ENCODE measurements around the gene CARMIL1.

Gene CARMIL1

DNA sequence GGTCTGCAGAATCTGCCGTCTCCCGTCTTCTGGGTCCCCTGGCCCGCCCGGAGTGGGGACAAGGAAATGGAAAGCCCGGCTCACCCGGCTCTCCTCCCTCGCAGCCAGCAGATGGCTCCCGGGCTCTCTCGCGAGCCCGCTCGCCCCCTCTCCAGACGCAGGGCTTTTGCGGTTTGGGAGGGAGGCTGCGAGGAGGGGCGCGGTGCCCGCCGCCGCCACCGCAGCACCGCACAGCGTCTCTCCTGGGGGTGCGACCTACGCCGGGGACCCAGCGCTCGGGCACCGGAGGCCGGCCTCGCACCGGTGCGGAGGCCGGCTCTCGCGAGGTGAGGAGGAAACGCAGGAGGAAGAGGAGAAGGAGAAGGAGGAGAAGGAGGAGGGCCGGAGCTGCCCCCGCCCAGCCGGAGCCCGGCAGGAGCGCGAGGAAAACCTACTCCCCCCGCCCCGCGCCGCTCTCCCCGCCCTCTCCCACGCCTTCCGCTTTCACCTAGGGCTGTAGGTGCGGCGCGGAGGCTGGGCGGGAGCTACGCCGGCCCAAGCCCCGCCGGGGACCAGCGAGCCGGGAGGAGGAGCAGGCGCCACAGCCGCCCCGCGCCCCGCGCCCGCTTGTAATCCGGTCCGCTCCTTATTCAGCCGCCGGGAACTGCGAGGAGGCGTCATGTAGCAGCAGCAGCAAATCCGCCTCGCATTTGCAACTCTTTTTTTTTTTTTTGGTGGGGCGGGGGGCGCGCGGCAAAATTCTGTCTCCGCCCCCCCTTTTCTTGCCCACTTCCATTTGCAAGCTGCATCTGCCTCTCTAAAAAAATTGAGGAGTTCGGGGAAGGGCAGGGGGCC is at the start of gene CARMIL1:
Gene CARMIL1 (plus strand): TSS at position 461 of the 834 bp plus-strand sequence. CDS start 422 bp downstream, outside the sequence.
- peak; percentile 85 for DNase-seq

DNA sequence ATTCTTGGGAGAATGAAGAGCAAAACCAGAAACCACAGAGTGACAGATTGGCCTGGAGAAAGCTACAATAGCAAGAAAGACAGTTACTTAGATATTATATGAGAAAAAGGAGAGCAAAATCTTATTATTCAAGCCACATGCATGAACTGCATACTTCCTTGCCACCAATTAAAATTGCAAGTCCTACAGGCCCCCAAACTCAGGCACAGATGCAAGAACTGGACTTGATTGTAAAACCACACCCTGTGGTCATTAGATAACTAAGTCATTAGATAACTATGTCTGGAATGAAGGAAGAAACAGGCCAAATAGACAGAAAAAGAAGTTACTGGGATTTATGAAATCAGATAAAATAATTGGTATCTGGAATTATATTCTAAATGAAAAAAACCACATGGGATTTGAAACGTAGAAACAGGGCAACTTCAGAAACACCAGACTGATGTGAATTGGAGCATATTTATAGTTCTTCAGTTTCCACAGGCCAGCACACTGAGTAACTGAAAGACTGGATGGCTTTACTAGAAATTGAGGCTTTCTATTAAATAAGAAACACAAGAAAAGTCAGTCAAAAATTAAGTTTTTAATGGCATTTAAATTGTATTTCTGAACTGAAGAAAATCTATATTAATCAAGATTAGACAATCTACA is 49.4 kb upstream of the CARMIL1 start:
- peak; percentile 77 for DNase-seq

DNA sequence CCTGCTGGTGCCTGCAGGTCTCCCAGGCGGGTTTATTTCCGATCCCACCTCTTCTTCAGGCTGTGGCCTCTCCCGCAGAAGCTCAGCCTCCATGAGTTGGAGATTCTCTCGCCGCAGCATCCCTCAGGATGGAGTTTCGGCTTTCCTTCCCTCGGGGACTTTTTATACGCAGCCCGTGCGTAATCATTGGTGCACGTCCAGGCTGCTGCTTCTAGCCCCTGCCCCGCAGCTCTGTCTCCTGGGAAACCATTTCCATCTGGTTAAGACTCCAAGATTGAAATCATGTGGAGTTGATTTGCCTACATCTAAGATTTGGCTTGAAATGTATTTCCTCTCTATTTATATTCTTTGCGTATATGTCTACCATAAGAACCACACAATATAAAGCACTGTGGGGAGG is 46.7 kb upstream of the CARMIL1 start:
- DNase-seq = no peak

DNA sequence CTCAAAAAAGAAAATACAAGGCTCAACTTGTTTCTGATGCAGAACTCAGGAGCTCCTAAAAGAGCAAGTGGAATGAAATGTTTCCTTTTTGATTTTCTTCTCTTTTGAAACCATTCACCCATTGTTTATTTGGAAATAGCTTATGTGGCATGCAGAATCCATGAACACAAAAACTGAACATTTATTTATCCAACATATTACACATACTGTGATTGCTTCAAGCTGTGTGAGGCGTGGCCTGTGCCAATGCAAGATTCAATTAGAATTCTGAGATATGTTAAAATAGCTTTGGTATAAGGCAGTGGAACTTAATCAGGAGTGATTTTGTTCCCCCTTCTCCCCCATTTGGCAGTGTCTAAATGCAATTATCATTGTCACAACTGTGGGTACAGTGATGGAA is 45.9 kb upstream of the CARMIL1 start:
- no peak for DNase-seq

DNA sequence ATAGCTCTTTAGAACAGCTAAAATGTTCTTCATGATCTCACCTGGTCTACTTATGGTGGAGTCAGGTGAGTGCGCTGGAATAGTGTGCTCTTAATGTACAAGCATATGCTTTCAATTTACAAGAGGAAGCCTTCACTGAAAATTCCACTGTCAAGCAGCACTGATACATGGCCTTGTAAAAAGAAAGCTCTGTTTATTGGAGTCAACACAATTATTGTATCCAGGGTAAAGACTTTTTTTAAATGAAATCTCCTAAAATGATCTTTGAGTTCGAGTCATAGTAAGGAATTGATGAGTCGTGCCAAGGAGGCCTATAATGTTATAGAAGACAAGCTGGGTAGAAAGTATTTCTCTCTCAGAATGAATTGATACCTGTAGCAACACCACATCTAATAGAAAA is 41.6 kb upstream of the CARMIL1 start:
- DNase-seq = no peak

DNA sequence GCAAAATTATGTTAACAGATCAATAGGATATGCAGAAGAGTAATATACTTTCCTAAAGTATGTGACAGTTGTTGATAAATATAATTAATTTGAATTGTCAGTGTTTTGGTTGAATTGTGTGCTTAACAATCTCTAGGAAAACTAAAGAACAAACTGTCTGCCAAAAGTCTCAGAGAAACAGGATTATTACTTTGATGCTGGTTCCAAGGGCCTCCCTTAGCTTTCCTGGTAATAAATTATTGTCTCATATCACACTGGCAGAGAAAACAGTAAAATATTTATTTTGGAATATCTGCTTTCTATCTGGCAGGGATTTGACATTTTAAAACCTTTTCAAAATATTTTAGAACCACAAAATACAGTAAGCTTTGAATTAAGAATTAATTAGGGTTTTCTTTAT is 40.1 kb upstream of the CARMIL1 start:
- no peak for DNase-seq

DNA sequence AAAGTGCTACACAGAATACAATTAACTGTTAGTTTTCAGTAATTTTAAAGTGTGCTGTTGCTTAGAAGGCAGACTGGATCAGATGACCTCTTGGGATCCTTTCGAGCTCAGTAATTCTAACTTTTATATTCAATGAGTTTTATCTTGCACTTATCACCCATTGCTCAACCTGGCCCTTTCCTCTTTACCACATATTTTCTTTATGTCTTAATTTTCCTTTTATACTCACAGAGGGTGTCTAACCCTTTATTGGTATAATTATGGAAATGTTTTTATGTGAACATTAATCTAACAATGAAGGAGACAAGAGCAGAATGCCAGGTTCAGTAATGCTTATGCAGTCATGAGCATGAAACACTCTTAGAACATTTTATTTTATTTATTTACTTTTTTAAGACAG is 39.7 kb upstream of the CARMIL1 start:
- no peak for DNase-seq

DNA sequence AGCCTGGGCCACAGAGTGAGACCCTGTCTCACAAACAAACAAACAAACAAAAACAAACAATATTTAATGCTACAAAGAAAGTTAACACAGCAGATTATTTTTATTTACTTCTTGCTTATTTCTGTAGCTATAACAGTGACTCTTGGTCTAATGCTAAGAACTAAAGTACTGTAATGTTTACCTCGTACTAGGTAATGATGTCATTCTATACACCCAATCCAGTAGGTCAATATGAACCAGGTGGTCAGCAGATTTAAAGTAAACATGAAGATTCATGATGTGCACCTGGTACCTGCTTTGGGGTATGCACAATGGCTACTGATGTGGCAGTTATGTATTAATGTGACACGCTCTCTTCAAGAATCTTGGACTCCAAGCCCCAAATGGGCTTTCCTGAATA is 36.6 kb upstream of the CARMIL1 start:
- DNase-seq = no peak

DNA sequence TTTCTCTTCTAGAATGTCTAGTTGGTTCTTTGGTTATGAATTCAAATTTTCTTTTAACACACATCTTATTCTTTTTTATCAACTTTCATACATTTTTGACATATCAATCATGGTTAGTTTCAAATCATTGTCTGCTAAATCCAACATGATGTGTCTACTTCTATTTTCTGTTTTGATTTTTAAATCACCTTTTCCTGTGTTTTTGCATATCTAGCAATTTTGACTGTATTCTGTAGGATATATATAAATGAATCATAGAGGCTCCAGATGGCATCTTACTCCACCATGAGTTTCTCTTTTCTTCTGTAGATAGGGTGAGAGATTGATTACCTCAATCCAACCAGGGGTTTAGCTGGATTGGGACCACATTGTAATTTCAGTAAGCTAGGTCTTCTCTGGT is 34.3 kb upstream of the CARMIL1 start:
- DNase-seq = no peak

DNA sequence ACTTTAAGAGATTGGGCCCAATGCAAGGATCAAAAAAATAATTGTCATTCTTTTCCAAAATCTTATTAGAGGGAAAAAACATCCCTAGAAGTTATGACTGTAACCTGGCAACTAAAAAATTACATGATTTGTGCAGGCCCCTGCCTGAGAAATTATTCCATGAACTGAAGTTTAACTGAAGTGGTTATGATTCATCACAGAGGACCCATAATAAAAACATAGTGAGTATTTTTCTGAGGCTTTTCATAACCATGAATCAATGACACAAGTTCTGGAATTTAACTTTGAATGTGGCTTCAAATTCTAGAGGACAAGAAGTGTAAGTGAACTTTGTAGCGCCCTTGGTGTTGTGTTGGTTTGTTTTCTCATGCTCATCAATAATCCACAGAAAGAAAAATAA is 31.1 kb upstream of the CARMIL1 start:
- DNase-seq = peak; percentile 60

DNA sequence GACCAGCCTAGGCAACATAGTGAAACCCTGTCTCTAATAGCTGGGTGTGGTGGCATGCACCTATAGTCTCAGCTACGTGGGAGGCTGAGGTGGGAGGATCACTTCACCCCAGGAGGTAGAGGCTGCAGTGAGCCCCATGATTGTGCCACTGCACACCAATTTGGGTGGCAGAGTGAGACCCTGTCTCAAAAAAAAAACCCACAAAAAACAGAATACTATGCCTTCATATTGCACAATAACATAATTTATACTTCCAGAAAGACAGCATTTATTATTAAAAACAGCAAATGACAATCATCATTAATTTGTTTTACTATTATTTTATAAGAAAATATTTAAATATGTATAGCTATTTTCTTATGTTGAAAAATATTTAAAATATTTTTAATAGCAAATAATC is 30.0 kb upstream of the CARMIL1 start:
- DNase-seq = no peak

DNA sequence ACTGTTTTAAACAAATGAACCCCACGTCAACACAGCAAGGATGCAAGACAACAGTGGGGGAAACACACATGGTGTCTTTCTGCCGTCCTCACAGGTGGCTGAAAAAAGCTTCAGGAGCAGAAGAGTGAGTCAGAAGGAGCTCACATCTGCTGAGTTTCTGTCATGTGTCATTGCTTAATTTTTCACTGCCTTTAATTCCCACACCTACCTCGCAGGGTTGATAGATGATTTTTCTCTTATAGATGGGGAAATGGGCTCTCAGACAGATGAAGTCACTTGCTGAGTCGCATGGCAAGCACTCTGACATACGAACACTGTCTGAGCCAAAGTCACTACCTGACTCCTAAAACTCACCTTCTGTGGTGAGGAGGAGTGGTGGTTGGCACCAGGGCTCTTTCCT is 28.3 kb upstream of the CARMIL1 start:
- peak; percentile 71 for DNase-seq

DNA sequence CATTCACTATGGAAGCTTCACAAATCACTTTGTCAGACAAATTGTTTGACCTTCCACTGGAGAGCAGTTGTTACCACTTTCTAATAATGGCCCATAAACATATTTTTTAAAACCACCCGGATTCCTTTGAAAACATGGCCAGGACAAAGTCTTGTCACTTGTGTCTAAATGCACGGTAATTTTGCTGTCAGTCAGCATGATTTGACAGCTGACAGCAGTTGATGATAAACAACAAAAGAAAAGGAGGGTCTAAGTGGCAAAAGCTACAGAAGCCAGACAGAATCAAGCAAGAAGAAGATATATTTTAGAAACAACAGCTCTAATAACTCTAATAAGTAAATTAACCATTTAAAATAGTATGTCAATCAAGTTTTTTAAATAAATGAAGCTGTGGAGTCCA is 27.7 kb upstream of the CARMIL1 start:
- no peak for DNase-seq

DNA sequence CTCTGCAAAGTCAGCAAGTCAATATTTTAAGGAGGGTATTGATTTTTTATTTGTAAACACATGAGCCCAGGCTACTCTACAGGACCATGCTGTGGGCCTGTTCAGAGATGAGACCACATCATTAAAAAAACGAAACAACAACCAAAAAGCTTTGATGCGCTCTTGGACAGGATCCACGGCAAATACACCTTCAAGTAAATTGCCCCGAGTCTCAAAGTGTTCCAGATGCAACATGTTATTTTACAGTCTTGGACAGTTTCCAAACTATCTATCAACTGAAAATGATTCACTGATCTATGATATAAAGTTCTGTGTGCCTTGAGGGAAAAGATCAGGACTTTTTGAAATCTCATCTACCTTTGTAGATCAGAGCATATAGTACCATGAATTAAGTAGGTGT is 25.8 kb upstream of the CARMIL1 start:
- no peak for DNase-seq

DNA sequence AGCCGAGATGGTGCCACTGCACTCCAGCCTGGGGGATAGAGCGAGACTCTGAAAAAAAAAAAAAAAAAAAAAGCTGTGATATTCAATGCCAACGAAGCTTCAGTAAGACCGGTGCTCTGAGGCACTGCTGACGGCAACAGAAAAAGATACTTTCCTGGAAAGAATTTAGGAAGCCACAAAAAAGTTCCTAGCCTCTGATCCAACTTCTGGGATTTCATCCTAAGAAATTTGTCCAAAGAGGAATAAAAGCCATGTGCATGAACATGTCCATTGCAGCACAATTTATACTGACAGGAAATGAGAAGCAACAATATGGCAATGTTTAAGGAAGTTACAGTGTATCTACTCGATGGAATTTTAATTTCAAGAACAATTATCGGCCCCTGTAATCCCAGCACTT is 24.5 kb upstream of the CARMIL1 start:
- no peak for DNase-seq

DNA sequence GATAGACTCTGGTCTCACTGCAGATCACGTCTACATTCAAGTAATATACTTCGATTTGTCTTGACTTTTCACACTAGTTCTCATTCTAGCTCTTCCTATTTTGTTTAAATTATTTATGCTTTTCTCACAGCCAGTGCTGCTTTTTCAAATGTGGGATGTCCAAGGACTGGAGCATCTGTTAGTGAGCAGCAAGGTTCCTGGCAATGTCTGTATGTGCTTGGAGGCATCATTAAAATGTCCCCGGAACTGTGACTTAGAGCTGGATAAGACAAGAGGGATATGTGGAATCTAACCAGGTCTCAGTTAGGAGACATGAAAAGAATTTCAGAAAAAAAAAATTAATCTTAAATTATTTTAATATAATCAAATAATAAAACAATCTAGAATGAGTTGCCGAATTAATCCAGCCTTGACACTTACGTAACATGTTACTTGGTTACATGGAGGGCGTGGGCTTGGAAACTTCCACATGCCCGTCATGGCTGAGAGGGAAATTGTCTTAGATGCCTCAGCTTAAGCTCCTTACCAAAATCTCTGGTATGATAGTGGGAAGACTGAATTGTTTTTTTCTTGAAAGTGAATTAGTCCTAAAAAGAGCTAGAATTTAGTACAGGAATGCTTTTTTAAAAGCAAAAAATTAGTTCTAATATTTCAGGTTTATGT is 21.4 kb upstream of the CARMIL1 start:
- no peak for DNase-seq

DNA sequence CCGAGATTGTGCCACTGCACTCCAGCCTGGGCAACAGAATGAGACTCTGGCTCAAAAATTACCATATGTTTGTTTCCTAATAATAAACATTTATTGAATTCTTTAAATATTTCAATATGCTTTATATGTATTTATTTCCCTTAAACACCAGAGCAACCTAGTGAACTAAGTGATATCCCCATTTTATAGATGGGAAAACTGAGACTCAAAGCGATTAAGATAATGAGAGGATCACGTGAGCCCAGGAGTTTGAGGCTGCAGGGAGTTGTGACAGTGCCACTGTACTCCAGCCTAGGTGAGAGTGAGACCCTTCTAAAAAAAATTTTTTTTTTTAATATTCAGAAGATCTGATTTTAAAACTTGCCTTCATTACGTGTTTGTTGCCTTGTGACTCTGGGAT is 19.4 kb upstream of the CARMIL1 start:
- no peak for DNase-seq

DNA sequence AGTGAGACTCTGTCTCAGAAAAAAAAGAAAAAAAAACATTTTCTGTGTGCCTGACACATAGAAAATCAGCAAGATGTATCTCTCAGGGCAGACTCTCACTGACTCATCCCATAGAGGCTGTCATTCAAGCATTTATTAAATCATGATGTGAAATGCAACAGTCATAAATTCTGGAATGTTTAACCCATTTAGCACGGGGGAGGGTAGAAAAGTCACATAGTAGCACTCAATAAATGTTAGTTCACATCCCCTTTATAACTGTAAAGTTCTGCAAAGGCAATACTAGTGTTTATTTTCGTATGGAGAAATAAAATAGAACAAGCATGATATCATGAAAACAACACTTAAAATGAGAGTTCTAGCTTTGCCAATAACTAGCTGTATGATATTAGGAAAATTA is 15.5 kb upstream of the CARMIL1 start:
- peak; percentile 70 for DNase-seq

DNA sequence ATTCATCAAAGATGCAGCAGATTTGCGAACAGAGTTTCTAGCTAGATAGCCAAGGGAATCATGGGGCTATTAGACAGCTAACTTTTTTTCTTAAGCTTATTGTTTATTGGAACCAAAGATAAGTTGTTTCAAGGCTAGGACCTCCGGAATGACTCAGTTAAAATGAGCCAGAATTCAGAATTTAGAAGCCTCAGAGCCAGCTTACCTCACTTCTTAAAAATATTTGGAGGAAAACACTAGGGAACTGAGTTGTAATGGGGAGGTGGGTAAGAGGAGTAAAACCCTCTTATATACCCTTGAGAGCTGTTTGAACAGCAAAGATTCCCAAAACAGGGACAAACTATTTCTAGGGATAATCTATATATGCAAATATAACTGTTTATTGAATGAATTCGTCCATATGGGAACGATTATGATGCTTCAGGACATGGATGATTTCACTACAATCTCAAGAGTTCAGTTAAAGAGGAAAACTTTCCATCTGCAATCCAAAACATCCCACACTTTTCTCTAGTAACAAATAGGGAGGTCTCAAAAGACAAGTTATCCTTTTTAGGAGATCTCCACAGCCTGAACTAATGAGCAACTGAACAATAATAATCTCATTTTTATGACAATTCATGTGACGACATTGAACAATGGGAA is 12.6 kb upstream of the CARMIL1 start:
- DNase-seq = no peak

DNA sequence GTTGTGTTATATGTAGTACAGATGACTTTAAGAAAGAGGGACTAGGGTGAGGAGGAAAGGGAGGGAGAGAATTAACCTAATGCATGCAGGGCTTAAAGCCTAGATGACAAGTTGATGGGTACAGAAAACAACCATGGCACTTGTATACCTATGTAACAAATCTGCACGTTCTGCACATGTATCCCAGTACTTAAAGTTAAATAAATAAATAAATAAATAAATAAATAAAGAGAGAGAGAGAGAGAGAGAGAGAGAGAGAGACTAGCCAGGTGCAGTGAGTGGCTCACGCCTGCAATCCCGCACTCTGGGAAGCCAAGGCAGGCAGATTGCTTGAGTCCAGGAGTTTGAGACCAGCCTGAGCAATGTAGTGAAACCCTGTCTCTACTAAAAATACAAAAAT is 11.5 kb upstream of the CARMIL1 start:
- DNase-seq = no peak

DNA sequence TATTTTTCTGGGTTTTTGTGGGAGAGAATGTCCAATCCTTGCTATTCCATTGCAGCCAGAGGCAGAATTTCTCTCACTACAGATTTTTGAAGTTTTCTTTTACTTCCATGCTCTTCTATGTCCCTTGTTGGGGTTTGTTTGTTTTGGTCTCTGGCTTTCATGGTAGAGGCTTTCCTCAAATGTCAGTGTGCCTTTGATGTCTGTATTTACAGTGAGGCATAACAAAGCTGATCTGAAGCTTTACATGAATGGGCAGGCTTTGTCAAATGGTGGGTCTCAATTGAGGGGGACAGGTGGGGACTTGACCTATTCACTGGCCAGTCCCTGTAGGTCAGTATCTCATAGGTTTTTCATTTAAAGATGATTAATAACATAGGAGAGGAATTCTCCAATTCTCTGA is 8.6 kb upstream of the CARMIL1 start:
- DNase-seq = no peak

DNA sequence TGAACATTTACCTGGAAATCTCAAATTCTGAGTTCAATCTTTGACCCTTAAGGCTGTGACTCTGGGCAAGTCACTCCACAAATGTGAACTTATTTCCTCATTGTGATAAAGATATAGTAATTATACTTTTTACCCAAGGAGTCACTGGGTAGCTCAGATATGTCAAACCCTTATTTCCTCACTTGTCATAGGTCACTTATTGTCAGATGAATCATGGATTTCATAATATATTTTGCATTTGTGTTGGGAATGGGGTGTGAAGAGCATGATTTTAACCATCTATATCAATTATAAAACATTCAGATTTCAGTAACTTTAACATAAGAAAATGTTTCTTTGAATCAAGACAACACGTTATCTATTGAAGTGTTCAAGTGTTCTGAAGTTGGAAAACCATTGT is 3.7 kb upstream of the CARMIL1 start:
- no peak for DNase-seq

DNA sequence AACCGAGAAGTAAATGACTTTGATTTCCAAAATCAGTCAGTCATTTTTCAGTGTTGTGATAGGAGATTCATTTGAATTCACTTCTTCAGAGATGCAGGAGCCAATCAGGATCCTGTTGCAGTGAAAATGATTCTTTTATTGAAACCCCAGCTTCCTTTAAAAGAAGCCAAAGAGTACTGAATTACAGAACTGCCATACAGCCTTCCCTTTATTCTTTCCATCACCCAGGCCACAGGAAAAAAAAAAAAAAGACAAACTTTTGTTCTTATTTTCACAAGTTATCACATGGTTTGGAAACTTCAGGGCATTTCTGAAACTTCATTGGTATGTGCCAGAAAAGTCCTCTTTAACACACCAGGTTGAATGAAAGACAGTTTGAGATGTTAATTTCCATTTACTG is 1.8 kb upstream of the CARMIL1 start:
- DNase-seq = no peak

DNA sequence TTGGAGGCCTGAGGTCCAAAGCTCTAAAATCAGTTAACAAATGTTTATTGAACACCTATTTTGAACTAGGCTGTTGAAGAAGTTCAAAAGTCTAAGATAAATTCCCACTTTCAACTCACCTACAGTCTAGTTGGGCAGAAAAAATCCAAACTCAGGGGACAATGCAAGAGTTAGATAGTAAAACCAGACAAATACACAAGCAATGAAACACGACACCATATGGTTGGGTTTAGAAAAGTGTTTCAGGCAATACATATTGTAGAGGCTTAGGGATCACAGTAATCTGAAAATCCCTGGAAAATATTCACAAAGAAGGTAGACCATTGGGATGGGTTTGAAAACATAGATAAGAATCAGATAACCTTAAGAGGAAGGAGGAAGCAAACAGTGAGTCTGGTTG is 1.3 kb upstream of the CARMIL1 start:
- DNase-seq = no peak
